ENCODE measurements around the gene CPXM2. TPM values are rescaled to one million over a fixed set of nuclear protein-coding genes. Genes with fewer than 3 reads are reported as not detected.

The CPXM2 gene
- total and polyA plus RNA-seq, 9 of the 15 experiments (the other 6 are each of a cell fraction or from before 2014, with no cell fraction given): not detected

GRCh38 chr10:123792248-123792978 is 99.2 kb downstream of the CPXM2 start (continued):
- TF ChIP-seq THAP7 (CRISPR knock-in tag; IDR thresholded peaks at IDR 0.05) (no peak), KAT2B (IDR thresholded peaks at IDR 0.05; ENCODE audit: low read depth, low read length) (no peak), FOXM1 (IDR thresholded peaks at IDR 0.05; ENCODE audit: low read depth) (no peak), FOXM1 (CRISPR knock-in tag; IDR thresholded peaks at IDR 0.05; ENCODE audit: low read depth) (no peak)

- no peak overlapping the region for H2AFZ ChIP-seq (ENCODE audit: low read depth, low read length)
- no peaks in the 10 kb centered on the region for H3K9me3 ChIP-seq (replicated peaks; ENCODE audit: control insufficient read depth, insufficient read depth, low read depth, low read length)
- no peaks in the 10 kb centered on the region for H3K36me3 ChIP-seq (ENCODE audit: control insufficient read depth, insufficient read depth, low read length)
- intact Hi-C loops (cut with micrococcal nuclease): no loop called here
- CTCF ChIA-PET (ENCODE audit: low intra/inter-chr PET ratio): no interaction called here
- H3K9me1 ChIP-seq (ENCODE audit: control insufficient read depth, insufficient read depth, low read length): no peaks in the 10 kb centered on the region
- H3K27me3 ChIP-seq (ENCODE audit: control insufficient read depth in 2 of 2, insufficient read depth in 2 of 2, low read length in 2 of 2): peaks cover 0 to 6% of the 10 kb centered on the region in 2 experiments; a peak in 1 of 5 replicates
- H4K20me1 ChIP-seq (replicated peaks; ENCODE audit: control insufficient read depth, insufficient read depth, low read length): no peaks in the 10 kb centered on the region
- in situ Hi-C loops (cut with MboI): no loop called here
- no peaks in the 10 kb centered on the region for H3K4me1 ChIP-seq (replicated peaks in 1 of 2; ENCODE audit: control insufficient read depth in 2 of 2, insufficient read depth in 2 of 2, low read length in 2 of 2)
- BruUV-seq (replicated peaks): no TSS peak
- H3K79me2 ChIP-seq (ENCODE audit: control insufficient read depth, insufficient read depth, low read length): no peaks in the 10 kb centered on the region
- H3K4me3 ChIP-seq: no peak overlapping the region
- POLR2A ChIA-PET: no interaction called here
- H3K27ac ChIP-seq (ENCODE audit: extremely low read depth, low read depth, low read length): no peak overlapping the region
- no peak for ATAC-seq
- DNase-seq (ENCODE audit: extremely low read depth in 1 of 4, low spot score in 3 of 4): no peak
- H3K9ac ChIP-seq (ENCODE audit: insufficient read depth in 1 of 2, low read depth in 2 of 2, low read length in 2 of 2): no peak overlapping the region
- H3K4me2 ChIP-seq (ENCODE audit: insufficient read depth, low read length): no peak overlapping the region
- 5% methylated on average over 11 of the region's 13 CpGs for WGBS (ENCODE audit: insufficient coverage, low coverage, missing lambda C conversion rate)
- no peak for FAIRE-seq
- TF ChIP-seq ZSCAN29 (IDR thresholded peaks at IDR 0.05) (no peak), ZNF780A (CRISPR knock-in tag; IDR thresholded peaks at IDR 0.05) (no peak), IRF2 (CRISPR knock-in tag; IDR thresholded peaks at IDR 0.05) (no peak), NR2C2 (CRISPR knock-in tag; IDR thresholded peaks at IDR 0.05) (no peak), NR2C2 (tag; IDR thresholded peaks at IDR 0.05) (no peak), NCOR1 (IDR thresholded peaks at IDR 0.05) (no peak), SP2 (IDR thresholded peaks at IDR 0.05; ENCODE audit: extremely low read depth, low read depth, low read length, poor library complexity, severe bottlenecking) (no peak), TCF15 (CRISPR knock-in tag; IDR thresholded peaks at IDR 0.05) (no peak), MIER1 (IDR thresholded peaks at IDR 0.05; ENCODE audit: low read depth) (no peak), PHF8 (IDR thresholded peaks at IDR 0.05; ENCODE audit: borderline replicate concordance, low read length) (no peak), PURB (CRISPR knock-in tag; IDR thresholded peaks at IDR 0.05; ENCODE audit: low read depth) (no peak), ZHX1 (conservative IDR thresholded peaks at IDR 0.05; ENCODE audit: low read length) (no peak), HNRNPUL1 (IDR thresholded peaks at IDR 0.05; ENCODE audit: low read length) (no peak), ETV5 (CRISPR knock-in tag; IDR thresholded peaks at IDR 0.05; ENCODE audit: low read depth) (no peak)
These were observed 101.3 kb downstream of the CPXM2 start for GRCh38 chr10:123790132-123790885.

Data from K562 (cell line).